Natural killer cell (primary cell): ENCODE data around the gene APH1B. TPM values are rescaled to one million over a fixed set of nuclear protein-coding genes. Genes with fewer than 3 reads are reported as not detected.

Source experiments
- ATAC-seq, 3 donors: fragments of 150-1000 bp in 2 of 3; fragments of 200-7000 bp in 1 of 3; cut with Tn5 transposase; 1 replicate in 1 of 3; 2 replicates in 2 of 3; pipeline ENCODE4 v1.10.0; 2021; ENCODE audit warnings: mild to moderate bottlenecking in 2 of 3, moderate library complexity in 2 of 3
- DNase-seq, 2 donors: peaks; one replicate each; pipeline versions ENCODE4 v3.0.0 to v3.0.0-alpha.2; 2013 to 2021; ENCODE audit warnings: mixed read lengths in 1 of 2
- H3K27ac ChIP-seq: one replicate; pipeline ENCODE4 v1.5.1; 2013; ENCODE audit warnings: mild to moderate bottlenecking, low read length
- H3K27me3 ChIP-seq: one replicate; pipeline ENCODE4 v1.6.1; 2013; ENCODE audit warnings: low read length; ENCODE audit not compliant: control insufficient read depth, insufficient read depth
- H3K36me3 ChIP-seq: one replicate; pipeline ENCODE4 v1.6.1; 2013; ENCODE audit warnings: low read length; ENCODE audit not compliant: control insufficient read depth, insufficient read depth
- H3K4me1 ChIP-seq: one replicate; pipeline ENCODE4 v1.6.1; 2013; ENCODE audit warnings: low read length; ENCODE audit not compliant: control insufficient read depth, insufficient read depth
- H3K4me3 ChIP-seq: one replicate; pipeline ENCODE4 v1.5.1; 2013; ENCODE audit warnings: low read length
- H3K9me3 ChIP-seq: one replicate; pipeline ENCODE4 v1.6.1; 2013; ENCODE audit warnings: low read length; ENCODE audit not compliant: control insufficient read depth, insufficient read depth
- H3K27ac Mint-ChIP-seq, 2 donors: one replicate each; pipeline ENCODE4 v1.8.0; 2022; ENCODE audit warnings: mild to moderate bottlenecking in 2 of 2, mixed read lengths in 2 of 2, moderate library complexity in 1 of 2
- H3K27me3 Mint-ChIP-seq, 2 donors: one replicate each; pipeline ENCODE4 v1.8.0; 2022; ENCODE audit warnings: low read depth in 2 of 2, mixed read lengths in 2 of 2
- H3K36me3 Mint-ChIP-seq: one replicate; pipeline ENCODE4 v1.8.0; 2022; ENCODE audit warnings: mixed read lengths
- H3K4me1 Mint-ChIP-seq, 2 donors: one replicate each; pipeline ENCODE4 v1.8.0; 2022; ENCODE audit warnings: mixed read lengths in 2 of 2
- H3K4me3 Mint-ChIP-seq: one replicate; pipeline ENCODE4 v1.8.0; 2022; ENCODE audit warnings: mild to moderate bottlenecking, moderate library complexity, mixed read lengths
- H3K9me3 Mint-ChIP-seq, 2 donors: one replicate each; pipeline ENCODE4 v1.8.0; 2022; ENCODE audit warnings: mixed read lengths in 2 of 2
- WGBS: methylation state at CpG from one replicate; pipeline ENCODE4 v1.1.7; 2013; ENCODE audit warnings: missing lambda C conversion rate; ENCODE audit not compliant: insufficient coverage; 5-methylcytosine and 5-hydroxymethylcytosine counted together
- intact Hi-C: fragments of 100-400 bp; cut with micrococcal nuclease; formaldehyde crosslinking; loops from one replicate; pipeline ENCODE4 v1.14.2; 2022
- total RNA-seq, 4 donors: library from RNA; stranded (reverse); fragments of 120-200 nt in 1 of 4; gene quantifications; one replicate each; pipeline versions ENCODE4 v1.2.3 to v1.2.4, GENCODE V29; 2013 to 2022
- TF ChIP-seq, protein P1 (sequence below): fragments of 200-600 bp; IDR thresholded peaks from one replicate; pipeline ENCODE4 v1.8.0; 2022; ENCODE audit warnings: antibody characterized with exemption

APH1B gene
- total RNA-seq, 3 donors from 2014 or later (not counting 1 experiment from before 2014, with no cell fraction given) = 8.6 to 12.4 (median 9.9) TPM

DNA sequence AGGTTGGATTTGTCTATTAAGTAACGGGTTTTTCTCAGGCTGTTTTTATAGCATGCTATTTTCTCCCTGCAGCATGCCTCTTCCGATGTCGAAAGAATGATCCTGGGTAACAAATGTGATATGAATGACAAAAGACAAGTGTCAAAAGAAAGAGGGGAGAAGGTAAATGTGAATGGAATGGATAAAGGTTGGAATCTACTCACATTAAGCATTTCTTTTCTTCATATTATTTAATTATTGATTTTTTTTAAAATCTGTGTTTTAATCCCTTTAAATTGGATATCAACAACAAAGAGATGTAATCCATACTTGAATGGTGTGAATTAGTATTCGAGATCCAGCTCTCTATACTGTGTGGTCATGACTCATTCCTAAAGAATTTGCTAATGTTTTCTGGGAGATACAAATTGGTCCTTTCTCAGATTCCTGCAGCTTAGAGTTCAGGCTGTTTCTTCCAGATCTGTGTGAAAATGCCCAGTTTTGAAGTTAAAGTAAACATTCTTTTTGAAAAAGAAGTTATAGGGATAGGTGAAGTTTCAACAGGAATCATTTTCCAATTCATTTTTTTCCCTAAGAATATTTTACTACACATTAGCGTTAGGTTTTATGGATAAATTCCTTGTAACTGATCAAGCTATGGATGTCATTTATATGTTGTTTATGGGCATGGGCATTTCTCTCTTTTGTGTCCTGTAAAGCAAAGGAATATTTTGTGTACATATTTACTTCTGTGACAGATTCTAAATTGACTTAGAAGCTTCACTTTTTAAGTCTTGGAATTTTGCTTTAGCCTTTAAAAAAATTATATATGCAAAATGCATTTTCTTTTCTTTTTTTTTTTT lies 20.8 kb upstream of the APH1B start:
- Mint-ChIP-seq H3K9me3 (no peaks in the 10 kb centered on the region), H3K4me1 (peaks cover 31 to 36% of the 10 kb centered on the region in 2 donors), H3K4me3 (no peak overlapping the region), H3K27me3 (no peaks in the 10 kb centered on the region), H3K27ac (peak overlapping the region; percentile 6 to 72), H3K36me3 (peaks cover 22% of the 10 kb centered on the region)
- intact Hi-C loops = no loop called here
- H3K27me3 ChIP-seq = no peaks in the 10 kb centered on the region
- no peak overlapping the region for H3K4me3 ChIP-seq
- no peak overlapping the region for H3K27ac ChIP-seq
- no peaks in the 10 kb centered on the region for H3K9me3 ChIP-seq
- H3K4me1 ChIP-seq = no peaks in the 10 kb centered on the region
- ATAC-seq = no peak
- no peak for DNase-seq
- peaks cover 67% of the 10 kb centered on the region for H3K36me3 ChIP-seq
- TF ChIP-seq, protein P1, sequence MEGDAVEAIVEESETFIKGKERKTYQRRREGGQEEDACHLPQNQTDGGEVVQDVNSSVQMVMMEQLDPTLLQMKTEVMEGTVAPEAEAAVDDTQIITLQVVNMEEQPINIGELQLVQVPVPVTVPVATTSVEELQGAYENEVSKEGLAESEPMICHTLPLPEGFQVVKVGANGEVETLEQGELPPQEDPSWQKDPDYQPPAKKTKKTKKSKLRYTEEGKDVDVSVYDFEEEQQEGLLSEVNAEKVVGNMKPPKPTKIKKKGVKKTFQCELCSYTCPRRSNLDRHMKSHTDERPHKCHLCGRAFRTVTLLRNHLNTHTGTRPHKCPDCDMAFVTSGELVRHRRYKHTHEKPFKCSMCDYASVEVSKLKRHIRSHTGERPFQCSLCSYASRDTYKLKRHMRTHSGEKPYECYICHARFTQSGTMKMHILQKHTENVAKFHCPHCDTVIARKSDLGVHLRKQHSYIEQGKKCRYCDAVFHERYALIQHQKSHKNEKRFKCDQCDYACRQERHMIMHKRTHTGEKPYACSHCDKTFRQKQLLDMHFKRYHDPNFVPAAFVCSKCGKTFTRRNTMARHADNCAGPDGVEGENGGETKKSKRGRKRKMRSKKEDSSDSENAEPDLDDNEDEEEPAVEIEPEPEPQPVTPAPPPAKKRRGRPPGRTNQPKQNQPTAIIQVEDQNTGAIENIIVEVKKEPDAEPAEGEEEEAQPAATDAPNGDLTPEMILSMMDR = no peak
- 99% methylated on average over 4 of the region's 5 CpGs for WGBS

DNA sequence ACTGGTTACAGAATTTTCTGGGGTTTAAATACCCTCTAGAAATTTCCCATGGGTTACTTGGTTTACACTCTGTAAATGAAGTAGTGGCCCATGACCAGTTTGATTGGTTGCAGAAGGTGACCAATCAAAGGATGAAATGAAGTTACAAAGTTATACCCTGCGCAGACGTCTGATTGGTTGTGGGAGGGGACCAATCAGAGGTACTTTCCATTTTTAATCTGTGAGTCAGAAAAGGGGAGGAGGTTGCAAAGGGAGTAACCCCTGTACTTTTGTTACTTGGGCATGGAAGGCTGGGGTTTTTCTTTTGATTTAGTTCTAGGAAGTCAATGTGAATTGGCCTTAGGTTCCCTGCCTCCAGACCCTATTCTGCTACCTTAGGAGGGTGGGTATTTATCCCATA lies 18.7 kb upstream of the APH1B start:
- no peak for DNase-seq
- peaks cover 21% of the 10 kb centered on the region in 2 donors for H3K4me1 Mint-ChIP-seq
- Histone ChIP-seq H3K4me3 (no peak overlapping the region), H3K9me3 (no peaks in the 10 kb centered on the region), H3K27me3 (no peaks in the 10 kb centered on the region), H3K36me3 (peaks cover 71% of the 10 kb centered on the region), H3K27ac (no peak overlapping the region), H3K4me1 (no peaks in the 10 kb centered on the region)
- intact Hi-C loops = no loop called here
- no peaks in the 10 kb centered on the region for H3K27me3 Mint-ChIP-seq
- H3K9me3 Mint-ChIP-seq = no peaks in the 10 kb centered on the region
- peaks cover 34% of the 10 kb centered on the region for H3K36me3 Mint-ChIP-seq
- H3K27ac Mint-ChIP-seq = peak overlapping the region in 1 of 2 donors; percentile 77
- H3K4me3 Mint-ChIP-seq = no peak overlapping the region
- 86% methylated on average over 2 of the region's 2 CpGs for WGBS
- peak in 2 of 3 donors; percentile 24 to 37 for ATAC-seq
- TF ChIP-seq, protein P1 = no peak

DNA sequence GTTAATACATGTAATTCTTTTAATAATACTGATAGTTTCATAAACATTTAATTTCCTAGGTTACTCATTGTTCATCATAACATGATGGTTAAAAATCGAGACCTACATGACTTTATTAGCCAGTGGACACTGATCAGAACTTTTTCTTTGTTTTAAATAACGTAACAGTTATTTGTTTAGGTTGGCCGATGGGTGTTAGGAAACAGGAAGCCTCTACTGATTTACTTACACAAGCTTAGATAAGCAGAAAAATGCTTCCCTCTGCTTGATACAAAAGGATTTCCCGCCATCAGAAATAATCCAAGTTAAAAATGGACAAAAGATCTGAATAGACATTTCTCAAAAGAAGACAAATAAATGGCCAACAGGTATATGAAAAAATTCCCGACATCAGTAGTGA lies 16.6 kb upstream of the APH1B start:
- no peak overlapping the region for H3K27ac ChIP-seq
- peaks cover 46% of the 10 kb centered on the region for H3K36me3 Mint-ChIP-seq
- TF ChIP-seq, protein P1 = no peak

More for the DNA sequence above, 16.6 kb upstream of the APH1B start:
- intact Hi-C loops = no loop called here
- Histone ChIP-seq H3K9me3 (no peaks in the 10 kb centered on the region), H3K27me3 (no peaks in the 10 kb centered on the region), H3K36me3 (peaks cover 79% of the 10 kb centered on the region), H3K4me3 (no peak overlapping the region), H3K4me1 (no peaks in the 10 kb centered on the region)
- Mint-ChIP-seq H3K4me3 (no peak overlapping the region), H3K27me3 (no peaks in the 10 kb centered on the region), H3K27ac (peak overlapping the region in 1 of 2 donors; percentile 49), H3K4me1 (peaks cover 16 to 17% of the 10 kb centered on the region in 2 donors), H3K9me3 (no peaks in the 10 kb centered on the region)
- WGBS = 97% methylated on average over 4 of the region's 5 CpGs
- DNase-seq (no peak), ATAC-seq (no peak)
